Upper lobe of right lung (tissue), 1 donor: ENCODE results near the gene DCLRE1B. TPM values are rescaled to one million over a fixed set of nuclear protein-coding genes. Genes with fewer than 3 reads are reported as not detected.

Experiments used
- ATAC-seq: fragments of 200-7000 bp; cut with Tn5 transposase; one replicate; pipeline ENCODE4 v1.9.1; 2020; ENCODE audit warnings: mild to moderate bottlenecking, moderate library complexity
- DNase-seq: peaks from one replicate; pipeline ENCODE4 v3.0.0-alpha.2; 2020
- H3K27ac ChIP-seq: fragments of 200-600 bp; one replicate; pipeline ENCODE4 v1.8.0; 2022
- H3K27me3 ChIP-seq: fragments of 200-600 bp; one replicate; pipeline ENCODE4 v1.8.0; 2022; ENCODE audit warnings: mild to moderate bottlenecking
- H3K36me3 ChIP-seq: fragments of 200-600 bp; one replicate; pipeline ENCODE4 v1.8.0; 2022
- H3K4me1 ChIP-seq: fragments of 200-600 bp; one replicate; pipeline ENCODE4 v1.8.0; 2022
- H3K4me3 ChIP-seq: fragments of 200-600 bp; one replicate; pipeline ENCODE4 v1.8.0; 2022; ENCODE audit warnings: mild to moderate bottlenecking
- H3K9me3 ChIP-seq: fragments of 200-600 bp; one replicate; pipeline ENCODE4 v1.8.0; 2022
- CTCF ChIP-seq: fragments of 200-600 bp; IDR thresholded peaks from one replicate; pipeline ENCODE4 v1.8.0; 2022; ENCODE audit warnings: antibody characterized with exemption
- intact Hi-C: fragments of 100-400 bp; cut with DNase I; formaldehyde crosslinking; loops from one replicate; pipeline ENCODE4 v1.11.0; 2022
- total RNA-seq: library from RNA; stranded (reverse); fragmentation: NEBNext Ultra II Directional; extraction: Animal tissue kit (Norgen Biotek cat#: 25700); gene quantifications from one replicate; pipeline ENCODE4 v1.2.1, GENCODE V29; 2021
- donor health status: DM: no; HTN: yes; CAD: no; lungs with severe emphysema.

The DCLRE1B gene
- total RNA-seq, 1 donor from 2014 or later, result 6.6 TPM

GRCh38 chr1:113928941-113929749, 24.0 kb downstream of the DCLRE1B start, which contains the start of gene HIPK1:
TSS of gene HIPK1 (plus strand) at chr1:113929324.
- Histone ChIP-seq H3K4me1 (peaks cover 31% of the 10 kb centered on the region), H3K4me3 (peak within 1 kb of the TSS; percentile 83), H3K27me3 (no peaks in the 10 kb centered on the region), H3K9me3 (no peaks in the 10 kb centered on the region), H3K27ac (peak within 1 kb of the TSS; percentile 96), H3K36me3 (no peaks in the 10 kb centered on the region)
- no peak for TF ChIP-seq CTCF
- intact Hi-C loops, result no loop called here
- DNase-seq (peak; percentile 97), ATAC-seq (peak; percentile 96)

GRCh38 chr1:113929750-113930498, 24.8 kb downstream of the DCLRE1B start:
- ATAC-seq (peak; percentile 66), DNase-seq (peak; percentile 85)
- no peaks in the 10 kb centered on the region for H3K27me3 ChIP-seq
- no peak for TF ChIP-seq CTCF
- peak overlapping the region; percentile 96 for H3K27ac ChIP-seq
- no peaks in the 10 kb centered on the region for H3K9me3 ChIP-seq
- H3K4me1 ChIP-seq, result peaks cover 36% of the 10 kb centered on the region
- peak overlapping the region; percentile 83 for H3K4me3 ChIP-seq
- no peaks in the 10 kb centered on the region for H3K36me3 ChIP-seq
- intact Hi-C loops, result no loop called here

- H3K4me1 ChIP-seq, result peaks cover 36% of the 10 kb centered on the region
Observed at GRCh38 chr1:113930499-113931161, 25.5 kb downstream of the DCLRE1B start.

GRCh38 chr1:113931451-113931851, 26.3 kb downstream of the DCLRE1B start:
- H3K4me1 ChIP-seq, result peaks cover 44% of the 10 kb centered on the region
- peak overlapping the region; percentile 83 for H3K4me3 ChIP-seq
- DNase-seq (no peak), ATAC-seq (no peak)
- intact Hi-C loops, result no loop called here
- no peaks in the 10 kb centered on the region for H3K9me3 ChIP-seq
- peak overlapping the region; percentile 96 for H3K27ac ChIP-seq
- no peaks in the 10 kb centered on the region for H3K27me3 ChIP-seq
- no peaks in the 10 kb centered on the region for H3K36me3 ChIP-seq
- no peak for TF ChIP-seq CTCF

More at GRCh38 chr1:113930499-113931161, 25.5 kb downstream of the DCLRE1B start:
- DNase-seq (no peak), ATAC-seq (peak; percentile 42)
- Histone ChIP-seq H3K27ac (peak overlapping the region; percentile 96), H3K4me3 (peak overlapping the region; percentile 83), H3K27me3 (no peaks in the 10 kb centered on the region), H3K9me3 (no peaks in the 10 kb centered on the region), H3K36me3 (no peaks in the 10 kb centered on the region)
- no peak for TF ChIP-seq CTCF
- intact Hi-C loops, result no loop called here

- no peaks in the 10 kb centered on the region for H3K36me3 ChIP-seq
- no peaks in the 10 kb centered on the region for H3K27me3 ChIP-seq
- H3K9me3 ChIP-seq, result no peaks in the 10 kb centered on the region
- peaks cover 55% of the 10 kb centered on the region for H3K4me1 ChIP-seq
- no peak overlapping the region for H3K27ac ChIP-seq
- H3K4me3 ChIP-seq, result no peak overlapping the region
- ATAC-seq, result no peak
- no peak for DNase-seq
- TF ChIP-seq CTCF, result no peak
- intact Hi-C loops, result no loop called here
Observed at GRCh38 chr1:113934006-113934405, 28.9 kb downstream of the DCLRE1B start.
